Activated CD8-positive, alpha-beta T cell treated with anti-CD3 and anti-CD28 coated beads for 36 hours (primary cell): ENCODE data around the gene GBP5. TPM values are rescaled to one million over a fixed set of nuclear protein-coding genes. Genes with fewer than 3 reads are reported as not detected.

ENCODE experiments used
- ATAC-seq: fragments of 200-7000 bp; cut with Tn5 transposase; one replicate; pipeline ENCODE4 v1.10.0; 2021; ENCODE audit warnings: mild to moderate bottlenecking, moderate library complexity
- CTCF ChIA-PET: fragments of 350-600 bp; sonication (Branson Sonifier 250); formaldehyde crosslinking; loops from one replicate; lab custom pipeline; 2021; ENCODE audit warnings: antibody characterized with exemption; lab: Charles Lee
- POLR2A ChIA-PET: fragments of 350-600 bp; sonication (Branson Sonifier 250); formaldehyde crosslinking; loops from one replicate; lab custom pipeline; 2021; ENCODE audit warnings: antibody characterized with exemption; lab: Charles Lee
- DNase-seq: peaks from one replicate; pipeline ENCODE4 v3.0.0-alpha.2; 2020
- H3K27ac Mint-ChIP-seq: one replicate; pipeline ENCODE4 v1.8.0; 2021; ENCODE audit warnings: mild to moderate bottlenecking, mixed read lengths
- H3K27me3 Mint-ChIP-seq: one replicate; pipeline ENCODE4 v1.8.0; 2021; ENCODE audit warnings: mixed read lengths
- H3K36me3 Mint-ChIP-seq: one replicate; pipeline ENCODE4 v1.8.0; 2021; ENCODE audit warnings: low read depth, mixed read lengths
- H3K4me1 Mint-ChIP-seq: one replicate; pipeline ENCODE4 v1.8.0; 2021; ENCODE audit warnings: low read depth, mixed read lengths
- H3K4me3 Mint-ChIP-seq: one replicate; pipeline ENCODE4 v1.8.0; 2021; ENCODE audit warnings: mild to moderate bottlenecking, moderate library complexity, mixed read lengths
- H3K9me3 Mint-ChIP-seq: one replicate; pipeline ENCODE4 v1.8.0; 2021; ENCODE audit warnings: mixed read lengths
- CTCF ChIP-seq: fragments of 200-600 bp; IDR thresholded peaks from one replicate; pipeline ENCODE4 v1.8.0; 2022; ENCODE audit warnings: antibody characterized with exemption, mild to moderate bottlenecking
- intact Hi-C: fragments of 100-400 bp; cut with micrococcal nuclease; formaldehyde crosslinking; loops from one replicate; pipeline ENCODE4 v1.10.0; 2022
- total RNA-seq, 2 experiments: library from RNA; stranded (reverse); gene quantifications; one replicate each; pipeline ENCODE4 v1.2.3, GENCODE V29; 2021

Gene GBP5
- total RNA-seq, 2 experiments from 2014 or later, result 163 to 174 TPM

GRCh38 chr1:89254658-89255287, 17.9 kb downstream of the GBP5 start:
- H3K4me3 Mint-ChIP-seq, result no peak overlapping the region
- no peak for ATAC-seq
- H3K27me3 Mint-ChIP-seq, result no peaks in the 10 kb centered on the region
- CTCF ChIA-PET, result interaction anchor here (0.7 to 1.6 kb wide), 2 partner anchors 104 to 271 kb away, joined by 3 read pairs; no protein-coding TSS in a partner anchor
- POLR2A ChIA-PET, result interaction anchor here (0.6 kb wide), 1 partner anchor 601 kb away, joined by 3 read pairs; no protein-coding TSS in a partner anchor
- no peak for TF ChIP-seq CTCF
- no peak for DNase-seq
- H3K9me3 Mint-ChIP-seq, result peaks cover 33% of the 10 kb centered on the region
- intact Hi-C loops, result loop anchor here (5.0 kb wide), 1 partner anchor 57 kb away; the partner anchor contains the start of gene GBP4
- peaks cover 81% of the 10 kb centered on the region for H3K36me3 Mint-ChIP-seq
- H3K27ac Mint-ChIP-seq, result no peak overlapping the region
- peaks cover 65% of the 10 kb centered on the region for H3K4me1 Mint-ChIP-seq

- ATAC-seq (no peak), DNase-seq (no peak)
- Mint-ChIP-seq H3K4me3 (no peak overlapping the region), H3K9me3 (peaks cover 27% of the 10 kb centered on the region), H3K27ac (no peak overlapping the region), H3K36me3 (peaks cover 56% of the 10 kb centered on the region), H3K27me3 (no peaks in the 10 kb centered on the region), H3K4me1 (peaks cover 15% of the 10 kb centered on the region)
- CTCF ChIA-PET, result interaction anchor here (0.8 kb wide), 1 partner anchor 22 kb away, joined by 3 read pairs; no protein-coding TSS in a partner anchor
- POLR2A ChIA-PET, result interaction anchor here (0.6 kb wide), 1 partner anchor 16 kb away, joined by 3 read pairs; no protein-coding TSS in a partner anchor
- intact Hi-C loops, result no loop called here
- no peak for TF ChIP-seq CTCF
Measured at GRCh38 chr1:89243046-89243445, 29.6 kb downstream of the GBP5 start.

Other genes starting within 250 kb of the GBP5 start
- gene GBP3, start 250.0 kb downstream of the GBP5 start, total RNA-seq, result 1 to 10 TPM; 4.7 to 5.7 TPM
- gene GBP1, start 207.7 kb downstream of the GBP5 start, total RNA-seq, result 10 to 100 TPM; 69.6 to 71.5 TPM
- gene GBP2, start 146.7 kb downstream of the GBP5 start, total RNA-seq, result 100 to 1,000 TPM; 181 to 189 TPM
- under 1 TPM; 0.11 to 0.20 TPM for gene GBP7, start 96.9 kb downstream of the GBP5 start, total RNA-seq
- 10 to 100 TPM; 34.2 to 38.3 TPM for gene GBP4, start 73.9 kb downstream of the GBP5 start, total RNA-seq
- gene GBP6, start 91.2 kb upstream of the GBP5 start, total RNA-seq, result under 1 TPM; 0.49 to 0.61 TPM